GM12872 (cell line): Measurements from ENCODE around the gene IPO4.

Source experiments
- CTCF ChIP-seq: IDR thresholded peaks from 3 replicates; pipeline ENCODE4 v1.5.1; 2011; ENCODE audit warnings: low read depth, mild to moderate bottlenecking, low read length, moderate library complexity; ENCODE audit not compliant: insufficient read depth

IPO4 gene

DNA sequence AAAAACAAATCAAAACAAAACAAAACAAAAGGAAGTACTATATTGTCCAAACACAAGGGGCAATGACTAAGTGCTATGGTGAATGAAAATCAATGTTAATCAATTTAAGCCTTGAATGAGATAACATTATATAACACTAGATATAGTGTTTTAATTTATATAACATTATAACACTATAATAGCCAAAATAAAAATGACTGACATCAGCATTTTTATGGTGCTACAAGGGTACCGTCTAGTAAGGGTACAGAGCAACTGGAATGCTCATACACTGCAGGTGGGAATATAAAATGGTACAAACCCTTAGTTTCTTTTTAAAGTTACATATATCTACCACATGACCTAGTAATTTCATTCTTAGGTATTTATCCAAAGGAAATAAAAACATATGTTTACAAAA, 37.9 kb upstream of the IPO4 start:
- TF ChIP-seq CTCF = no peak

- TF ChIP-seq CTCF = no peak
Observed at GRCh38 chr14:24224618-24225071, 36.0 kb upstream of the IPO4 start.

GRCh38 chr14:24219521-24219920, 30.9 kb upstream of the IPO4 start:
- TF ChIP-seq CTCF = no peak

DNA sequence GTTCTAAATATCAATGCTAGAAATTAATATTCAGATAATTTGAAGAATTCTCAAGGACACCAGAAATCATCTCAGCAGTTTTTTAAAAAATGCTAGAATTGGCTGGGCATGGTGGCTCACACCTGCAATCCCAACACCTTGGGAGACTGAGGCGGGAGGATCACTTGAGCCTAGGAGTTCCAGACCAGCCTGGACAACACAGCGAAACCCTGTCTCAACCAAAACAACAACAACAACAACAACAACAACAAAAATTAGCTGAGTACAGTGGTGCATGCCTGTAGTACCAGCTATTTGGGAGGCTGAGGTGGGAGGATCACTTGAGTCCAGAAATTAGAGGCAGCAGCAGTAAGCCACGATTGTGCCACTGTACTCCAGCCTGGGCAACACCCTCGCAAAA, 30.5 kb upstream of the IPO4 start:
- TF ChIP-seq CTCF = no peak

- no peak for TF ChIP-seq CTCF
Observed at GRCh38 chr14:24216345-24216699, 27.7 kb upstream of the IPO4 start.

DNA sequence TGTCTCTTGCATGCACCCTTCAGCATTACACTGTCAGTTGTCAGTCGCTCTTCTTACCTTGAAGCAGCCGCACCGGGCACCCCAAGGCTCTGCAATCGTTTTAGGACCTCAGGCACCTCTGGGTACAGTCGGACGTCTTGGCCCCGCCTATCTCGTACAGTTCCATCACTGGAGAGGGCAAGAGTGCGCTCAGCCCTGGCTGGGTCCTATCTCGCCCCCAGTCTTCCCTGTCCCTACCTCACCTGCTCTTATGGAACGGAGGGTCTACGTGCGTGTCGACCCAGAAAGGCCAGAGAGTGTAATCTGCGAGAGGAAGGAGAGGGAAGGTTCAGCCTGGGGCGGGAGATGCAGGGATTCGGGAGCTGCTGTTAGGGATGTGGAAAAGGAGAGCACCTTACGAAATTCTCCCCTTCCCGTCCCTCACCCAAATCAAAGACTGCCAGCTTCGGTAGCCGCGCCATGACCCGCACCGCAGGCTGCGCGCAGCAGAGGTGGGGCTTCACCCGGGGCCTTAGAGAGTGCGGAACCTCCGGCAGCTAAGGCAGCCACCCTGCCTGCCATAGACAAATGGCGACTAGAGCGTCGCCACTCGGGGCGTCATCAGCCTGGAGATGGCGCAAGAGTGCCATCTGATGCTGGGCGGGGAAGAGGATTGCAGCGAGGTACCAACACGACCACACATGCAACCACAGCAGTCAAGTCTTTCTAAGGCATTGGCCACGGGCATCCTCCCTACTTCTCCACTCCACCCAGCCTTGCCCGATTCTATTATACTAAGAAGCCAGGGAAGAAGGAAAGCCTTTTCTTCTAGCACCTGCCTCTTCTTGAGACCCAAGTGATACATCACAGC, 27.1 kb upstream of the IPO4 start, which contains the start of gene MDP1:
TSS of gene MDP1 (minus strand) at position 572 of the 850 bp plus-strand sequence. CDS start at position 461, 111 bp downstream.
- TF ChIP-seq CTCF = peak; percentile 88

DNA sequence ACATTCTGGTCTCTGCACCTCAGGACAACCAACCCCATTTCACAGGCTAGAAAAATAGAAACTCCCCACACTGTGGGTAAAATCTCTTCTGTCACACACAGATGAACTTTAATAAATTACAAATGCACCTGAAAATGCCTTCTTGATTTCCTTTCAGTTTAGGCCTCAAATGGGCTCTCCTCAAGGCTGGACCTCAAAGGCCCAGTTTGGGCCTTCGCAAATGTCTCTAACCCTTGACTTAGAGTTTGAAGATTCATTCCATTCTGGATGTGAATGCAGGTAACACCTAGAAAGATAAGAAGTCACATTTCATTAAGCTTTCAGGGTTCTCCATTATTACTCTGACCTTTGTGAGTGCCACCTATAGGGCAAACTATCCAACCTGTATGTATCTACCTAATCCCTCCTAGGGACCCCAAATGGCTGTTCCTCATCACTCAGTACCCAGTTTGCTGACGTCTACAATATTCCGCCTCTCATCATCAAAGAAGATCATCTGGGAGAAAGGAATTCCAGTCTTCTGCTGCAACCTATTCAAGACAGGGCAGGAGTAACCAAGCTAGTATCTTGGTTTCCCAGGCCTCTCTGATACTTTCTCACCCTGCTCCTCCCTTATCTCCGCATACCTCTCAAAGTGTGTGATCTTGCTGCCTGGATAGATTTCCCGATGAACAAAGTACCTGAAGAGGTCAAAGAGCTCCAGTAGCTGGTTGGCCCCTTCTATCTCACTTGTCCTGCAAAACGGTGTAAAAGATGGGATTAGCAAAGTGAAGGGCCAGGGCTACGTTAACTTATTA, 25.4 kb upstream of the IPO4 start:
- TF ChIP-seq CTCF = no peak
